Measurements from ENCODE around the gene UBE2J2.

- no peak for TF ChIP-seq EZH2 (IDR thresholded peaks at IDR 0.05; ENCODE audit: borderline replicate concordance, low read length)
- no peak for TF ChIP-seq CTCF (IDR thresholded peaks at IDR 0.05; ENCODE audit: low read length)
Observed at GRCh38 chr1:1310109-1310385, 36.4 kb upstream of the UBE2J2 start.
